H9 (cell line): ENCODE measurements around the gene TRHDE. TPM values are rescaled to one million over a fixed set of nuclear protein-coding genes. Genes with fewer than 3 reads are reported as not detected.

ENCODE experiments used
- DNase-seq: peaks from one replicate; pipeline ENCODE4 v3.0.0-alpha.2; 2017
- H2AFZ ChIP-seq: one replicate; pipeline ENCODE4 v1.6.1; 2013; ENCODE audit warnings: mild to moderate bottlenecking, low read length, control low read depth, moderate library complexity
- H2AK5ac ChIP-seq: 2 replicates; pipeline ENCODE4 v1.6.1; 2013; ENCODE audit warnings: low read length, control low read depth, mixed read lengths; ENCODE audit not compliant: insufficient read length
- H2BK120ac ChIP-seq: one replicate; pipeline ENCODE4 v1.6.1; 2013; ENCODE audit warnings: low read depth, mild to moderate bottlenecking, low read length, control low read depth, inconsistent platforms; ENCODE audit not compliant: poor library complexity, severe bottlenecking
- H2BK12ac ChIP-seq: 2 replicates; pipeline ENCODE4 v1.6.1; 2013; ENCODE audit warnings: low read length, control low read depth, mixed read lengths, low read depth; ENCODE audit not compliant: insufficient read length
- H2BK15ac ChIP-seq: 2 replicates; pipeline ENCODE4 v1.6.1; 2013; ENCODE audit warnings: low read depth, low read length, control low read depth
- H2BK20ac ChIP-seq: one replicate; pipeline ENCODE4 v1.6.1; 2013; ENCODE audit warnings: low read depth, mild to moderate bottlenecking, low read length, control low read depth, inconsistent platforms; ENCODE audit not compliant: poor library complexity, severe bottlenecking
- H2BK5ac ChIP-seq: 2 replicates; pipeline ENCODE4 v1.6.1; 2013; ENCODE audit warnings: low read length, control low read depth, mixed read lengths; ENCODE audit not compliant: insufficient read length
- H3K14ac ChIP-seq: 2 replicates; pipeline ENCODE4 v1.6.1; 2013; ENCODE audit warnings: low read length, control low read depth; ENCODE audit not compliant: insufficient read depth
- H3K18ac ChIP-seq: 2 replicates; pipeline ENCODE4 v1.6.1; 2013; ENCODE audit warnings: low read depth, mild to moderate bottlenecking, mixed read lengths, low read length, control low read depth; ENCODE audit not compliant: insufficient read length
- H3K23ac ChIP-seq: 2 replicates; pipeline ENCODE4 v1.6.1; 2013; ENCODE audit warnings: low read length, control low read depth, mixed read lengths, low read depth; ENCODE audit not compliant: insufficient read length
- H3K23me2 ChIP-seq: 2 replicates; pipeline ENCODE4 v1.6.1; 2013; ENCODE audit warnings: low read depth, mild to moderate bottlenecking, mixed read lengths, low read length, control low read depth; ENCODE audit not compliant: insufficient read length, poor library complexity, severe bottlenecking
- H3K27ac ChIP-seq: 2 replicates; pipeline ENCODE4 v1.5.1; 2013; ENCODE audit warnings: low read length, control low read depth, mixed read lengths, low read depth; ENCODE audit not compliant: insufficient read length
- H3K27me3 ChIP-seq: 2 replicates; pipeline ENCODE4 v1.6.1; 2013; ENCODE audit warnings: low read length, control low read depth, inconsistent platforms; ENCODE audit not compliant: insufficient read depth
- H3K4ac ChIP-seq: 2 replicates; pipeline ENCODE4 v1.6.1; 2013; ENCODE audit warnings: low read depth, mild to moderate bottlenecking, control low read depth, inconsistent platforms, low read length, moderate library complexity
- H3K4me1 ChIP-seq: 2 replicates; pipeline ENCODE4 v1.6.1; 2013; ENCODE audit warnings: low read length, control low read depth, inconsistent platforms; ENCODE audit not compliant: insufficient read depth
- H3K4me2 ChIP-seq: 2 replicates; pipeline ENCODE4 v1.6.1; 2013; ENCODE audit warnings: low read length, control low read depth, mixed read lengths; ENCODE audit not compliant: insufficient read length, insufficient read depth
- H3K56ac ChIP-seq: 2 replicates; pipeline ENCODE4 v1.6.1; 2013; ENCODE audit warnings: low read depth, mild to moderate bottlenecking, mixed read lengths, low read length, control low read depth; ENCODE audit not compliant: insufficient read length
- H3K79me1 ChIP-seq: 2 replicates; pipeline ENCODE4 v1.6.1; 2013; ENCODE audit warnings: low read depth, mild to moderate bottlenecking, moderate library complexity, low read length, control low read depth, inconsistent platforms; ENCODE audit not compliant: insufficient read depth, poor library complexity, severe bottlenecking
- H3K79me2 ChIP-seq: 2 replicates; pipeline ENCODE4 v1.6.1; 2013; ENCODE audit warnings: low read length, control low read depth, inconsistent platforms; ENCODE audit not compliant: insufficient read depth
- H3K9ac ChIP-seq: 2 replicates; pipeline ENCODE4 v1.6.1; 2013; ENCODE audit warnings: low read length, control low read depth, mixed read lengths; ENCODE audit not compliant: insufficient read length; ENCODE audit errors: extremely low read depth
- H3K9me3 ChIP-seq: one replicate; pipeline ENCODE4 v1.6.1; 2013; ENCODE audit warnings: low read depth, low read length, inconsistent platforms; ENCODE audit not compliant: control insufficient read depth
- H3T11ph ChIP-seq: one replicate; pipeline ENCODE4 v1.6.1; 2013; ENCODE audit warnings: mild to moderate bottlenecking, low read length, control low read depth, inconsistent platforms
- H4K20me1 ChIP-seq: one replicate; pipeline ENCODE4 v1.6.1; 2013; ENCODE audit not compliant: control insufficient read depth, insufficient read length, insufficient read depth
- H4K5ac ChIP-seq: 2 replicates; pipeline ENCODE4 v1.6.1; 2013; ENCODE audit warnings: low read depth, mild to moderate bottlenecking, mixed read lengths, low read length, control low read depth; ENCODE audit not compliant: insufficient read length
- H4K8ac ChIP-seq: replicated peaks from 2 replicates; pipeline ENCODE4 v1.6.1; 2013; ENCODE audit warnings: low read length, control low read depth, mixed read lengths, low read depth; ENCODE audit not compliant: insufficient read length
- H4K91ac ChIP-seq: 2 replicates; pipeline ENCODE4 v1.6.1; 2013; ENCODE audit warnings: low read depth, mild to moderate bottlenecking, moderate library complexity, mixed read lengths, low read length, control low read depth; ENCODE audit not compliant: insufficient read length
- H3K27ac Mint-ChIP-seq, 3 experiments: 2 replicates in 2 of 3; 3 replicates in 1 of 3; pipeline ENCODE4 v1.8.0; 2020 to 2021; ENCODE audit warnings: mixed read lengths in 3 of 3, mild to moderate bottlenecking in 1 of 3, moderate library complexity in 1 of 3
- H3K27me3 Mint-ChIP-seq: 2 replicates; pipeline ENCODE4 v1.8.0; 2021; ENCODE audit warnings: low read depth, mild to moderate bottlenecking, moderate library complexity, mixed read lengths
- H3K36me3 Mint-ChIP-seq, 3 experiments: 2 replicates in 2 of 3; 3 replicates in 1 of 3; pipeline ENCODE4 v1.8.0; 2020 to 2021; ENCODE audit warnings: low read depth in 3 of 3, mixed read lengths in 3 of 3; ENCODE audit not compliant: insufficient read depth in 1 of 3
- H3K4me1 Mint-ChIP-seq, 2 experiments: 2 replicates each; pipeline ENCODE4 v1.8.0; 2020; ENCODE audit warnings: mixed read lengths in 2 of 2
- H3K4me3 Mint-ChIP-seq, 2 experiments: 2 replicates in 1 of 2; 3 replicates in 1 of 2; pipeline ENCODE4 v1.8.0; 2020 to 2021; ENCODE audit warnings: mild to moderate bottlenecking in 2 of 2, mixed read lengths in 2 of 2, moderate library complexity in 1 of 2
- H3K9me3 Mint-ChIP-seq, 2 experiments: 2 replicates in 1 of 2; 3 replicates in 1 of 2; pipeline ENCODE4 v1.8.0; 2020; ENCODE audit warnings: mild to moderate bottlenecking in 2 of 2, mixed read lengths in 2 of 2, moderate library complexity in 1 of 2
- CTCF ChIP-seq: fragments of 200-600 bp; sonication (generic); conservative IDR thresholded peaks from 3 replicates; pipeline ENCODE4 v1.8.0; 2021; ENCODE audit warnings: antibody characterized with exemption, mild to moderate bottlenecking
- WGBS: extraction: QIAGEN DNeasy Blood & Tissue Kit; methylation state at CpG from one replicate; pipeline ENCODE4 v1.1.7; 2013; ENCODE audit warnings: missing lambda C conversion rate, low lambda C conversion rate, mixed read lengths; ENCODE audit not compliant: insufficient read length; ENCODE audit errors: extremely low coverage; 5-methylcytosine and 5-hydroxymethylcytosine counted together
- total RNA-seq: library from RNA; stranded (reverse); gene quantifications from 2 replicates; pipeline ENCODE4 v1.2.1, GENCODE V29; 2021

The TRHDE gene
- total RNA-seq, 1 experiment from 2014 or later = 1.0 TPM

- Mint-ChIP-seq H3K9me3 (peaks cover 3 to 8% of the 10 kb centered on the region in 2 experiments; a peak in 4 of 5 replicates), H3K4me1 (peaks cover 7 to 21% of the 10 kb centered on the region in 2 experiments), H3K27ac (no peak overlapping the region), H3K27me3 (no peaks in the 10 kb centered on the region), H3K4me3 (no peak overlapping the region), H3K36me3 (peaks cover 6 to 10% (median 7%) of the 10 kb centered on the region in 3 experiments; a peak in 6 of 7 replicates)
- Histone ChIP-seq H2BK15ac (no peak overlapping the region), H3T11ph (no peak overlapping the region), H2BK20ac (no peak overlapping the region), H4K5ac (no peak overlapping the region), H4K8ac (no peak overlapping the region), H3K79me2 (no peaks in the 10 kb centered on the region), H3K9me3 (no peaks in the 10 kb centered on the region), H3K4ac (no peak overlapping the region), H2AFZ (no peak overlapping the region), H2BK5ac (no peak overlapping the region), H3K9ac (no peak overlapping the region), H2BK120ac (no peak overlapping the region), H3K23ac (no peak overlapping the region), H3K27ac (no peak overlapping the region), H2AK5ac (no peak overlapping the region), H2BK12ac (no peak overlapping the region), H4K20me1 (no peaks in the 10 kb centered on the region), H3K79me1 (no peaks in the 10 kb centered on the region), H3K56ac (no peak overlapping the region), H3K27me3 (no peaks in the 10 kb centered on the region), H3K18ac (no peak overlapping the region), H3K23me2 (no peaks in the 10 kb centered on the region), H3K14ac (no peak overlapping the region), H4K91ac (no peak overlapping the region), H3K4me1 (no peaks in the 10 kb centered on the region), H3K4me2 (no peak overlapping the region)
- no CpG with 5 or more reads among the region's 1 CpG for WGBS
- TF ChIP-seq CTCF = no peak
- no peak for DNase-seq
Measured at GRCh38 chr12:72522411-72522810, 250.2 kb downstream of the TRHDE start.
